Measurements from ENCODE around the gene C15orf39.
"Not testable (repeated sequence)": the region's sequence is repeated elsewhere in the genome, so short reads cannot be mapped to it uniquely, and the experiment has no call there.

Gene C15orf39

GRCh38 chr15:75213212-75213767 lies 11.6 kb downstream of the C15orf39 start:
- no peak for DNase-seq

- DNase-seq: no peak
These were observed 12.1 kb downstream of the C15orf39 start for GRCh38 chr15:75213768-75214221.

GRCh38 chr15:75214293-75215096 lies 12.8 kb downstream of the C15orf39 start:
- DNase-seq: no peak

- no peak for DNase-seq
These were observed 13.7 kb downstream of the C15orf39 start for GRCh38 chr15:75215107-75216004.

- DNase-seq: no peak
These were observed 15.3 kb downstream of the C15orf39 start for GRCh38 chr15:75217012-75217411.

GRCh38 chr15:75217574-75217973 lies 15.9 kb downstream of the C15orf39 start:
- not testable (repeated sequence) for DNase-seq

GRCh38 chr15:75219507-75219929 lies 17.8 kb downstream of the C15orf39 start:
- not testable (repeated sequence) for DNase-seq

- no peak for DNase-seq
These were observed 22.0 kb downstream of the C15orf39 start for GRCh38 chr15:75223688-75224087.

GRCh38 chr15:75224281-75224680 lies 22.6 kb downstream of the C15orf39 start:
- DNase-seq: no peak

- DNase-seq: not testable (repeated sequence)
These were observed 23.6 kb downstream of the C15orf39 start for GRCh38 chr15:75225102-75225836.

GRCh38 chr15:75225951-75226732 lies 24.5 kb downstream of the C15orf39 start:
- no peak for DNase-seq

GRCh38 chr15:75227112-75227511 lies 25.4 kb downstream of the C15orf39 start:
- DNase-seq: not testable (repeated sequence)

GRCh38 chr15:75227663-75228280 lies 26.1 kb downstream of the C15orf39 start:
- DNase-seq: no peak

- no peak for DNase-seq
These were observed 27.1 kb downstream of the C15orf39 start for GRCh38 chr15:75228787-75229186.

- DNase-seq: no peak
These were observed 27.7 kb downstream of the C15orf39 start for GRCh38 chr15:75229191-75230015.

GRCh38 chr15:75230016-75230343 lies 28.3 kb downstream of the C15orf39 start:
- DNase-seq: no peak

- no peak for DNase-seq
These were observed 29.1 kb downstream of the C15orf39 start for GRCh38 chr15:75230551-75231371.

GRCh38 chr15:75231836-75232235 lies 30.2 kb downstream of the C15orf39 start:
- no peak for DNase-seq

- DNase-seq: no peak
These were observed 30.7 kb downstream of the C15orf39 start for GRCh38 chr15:75232252-75232813.

Measured in NK-92 treated with Interleukin-12 subunit alpha and Interleukin-12 subunit beta, amount 100 ng/mL, for 24 hours (cell line).